Activated B cell treated with CpG ODN at 0.5 μM for 24 hours (primary cell): Measurements from ENCODE around the gene CMTM7. TPM values are rescaled to one million over a fixed set of nuclear protein-coding genes. Genes with fewer than 3 reads are reported as not detected.

ENCODE experiments used
- ATAC-seq: fragments of 200-7000 bp; cut with Tn5 transposase; one replicate; pipeline ENCODE4 v1.10.0; 2021; ENCODE audit warnings: low read depth, mild to moderate bottlenecking, moderate library complexity
- CTCF ChIA-PET: fragments of 350-600 bp; sonication (Branson Sonifier 250); formaldehyde crosslinking; loops from one replicate; lab custom pipeline; 2021; ENCODE audit warnings: antibody characterized with exemption; lab: Charles Lee
- POLR2A ChIA-PET: fragments of 350-600 bp; sonication (Branson Sonifier 250); formaldehyde crosslinking; loops from one replicate; lab custom pipeline; 2021; ENCODE audit warnings: antibody characterized with exemption; lab: Charles Lee
- DNase-seq: peaks from one replicate; pipeline ENCODE4 v3.0.0; 2022
- H3K27ac Mint-ChIP-seq: one replicate; pipeline ENCODE4 v1.8.0; 2020; ENCODE audit warnings: mixed read lengths
- H3K27me3 Mint-ChIP-seq: one replicate; pipeline ENCODE4 v1.8.0; 2021; ENCODE audit warnings: mixed read lengths
- H3K36me3 Mint-ChIP-seq: one replicate; pipeline ENCODE4 v1.8.0; 2021; ENCODE audit warnings: low read depth, mixed read lengths
- H3K4me1 Mint-ChIP-seq: one replicate; pipeline ENCODE4 v1.8.0; 2021; ENCODE audit warnings: mixed read lengths
- H3K4me3 Mint-ChIP-seq: one replicate; pipeline ENCODE4 v1.8.0; 2020; ENCODE audit warnings: mild to moderate bottlenecking, mixed read lengths
- H3K9me3 Mint-ChIP-seq: one replicate; pipeline ENCODE4 v1.8.0; 2020; ENCODE audit warnings: mixed read lengths
- intact Hi-C: fragments of 100-400 bp; cut with micrococcal nuclease; formaldehyde crosslinking; loops from one replicate; pipeline ENCODE4 v1.15.1; 2024
- total RNA-seq: library from RNA; stranded (reverse); gene quantifications from 2 replicates; pipeline ENCODE4 v1.2.3, GENCODE V29; 2022
- TF ChIP-seq, protein P1 (sequence below): fragments of 200-600 bp; IDR thresholded peaks from one replicate; pipeline ENCODE4 v1.8.0; 2022; ENCODE audit warnings: antibody characterized with exemption, mild to moderate bottlenecking

The CMTM7 gene
- total RNA-seq, 1 donor from 2014 or later, result 82.1 TPM

DNA sequence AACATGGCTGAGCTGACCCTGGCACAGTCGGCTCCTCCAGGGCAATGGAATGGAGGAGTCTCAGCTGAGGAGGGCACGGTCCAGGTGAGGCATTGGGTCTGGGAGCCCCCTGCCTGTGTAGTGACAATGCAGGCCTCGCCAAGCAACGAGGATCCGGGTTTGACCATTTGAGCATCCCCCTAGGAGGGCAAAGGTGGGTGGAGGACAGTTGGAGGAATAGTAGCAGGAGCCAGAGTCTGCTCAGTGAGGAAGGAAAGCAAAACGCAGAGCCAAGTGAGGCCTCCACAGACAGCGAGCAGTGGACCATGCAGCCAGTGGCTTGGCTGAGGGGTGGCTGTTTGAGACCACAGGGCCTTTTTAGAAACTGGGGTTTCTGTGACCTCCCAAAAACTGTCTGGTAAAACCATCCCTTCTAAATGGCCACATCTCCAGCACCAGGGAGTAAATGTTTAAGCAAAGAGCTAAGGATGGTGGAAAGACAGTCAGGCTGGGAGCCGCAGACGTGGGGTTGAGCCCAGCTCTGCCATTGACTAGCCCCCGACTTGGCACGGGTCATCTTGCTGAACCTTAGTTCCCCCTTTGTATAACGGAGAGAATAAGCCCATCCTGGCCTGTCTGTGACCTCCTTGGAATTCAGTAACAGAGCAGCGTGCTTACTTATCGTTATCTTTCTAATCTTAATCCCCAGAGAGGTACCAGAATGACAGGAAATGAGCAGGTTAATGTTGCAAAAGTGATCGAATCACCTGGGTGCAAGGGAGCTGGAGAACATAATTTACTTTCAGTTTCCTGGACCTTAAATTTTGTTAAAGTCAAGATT, 64.2 kb downstream of the CMTM7 start:
- intact Hi-C loops, result loop anchor here (1.0 kb wide), 1 partner anchor 12 kb away; no protein-coding TSS in a partner anchor
- Mint-ChIP-seq H3K4me1 (peaks cover 69% of the 10 kb centered on the region), H3K27ac (peak overlapping the region; percentile 98), H3K4me3 (peak overlapping the region; percentile 46), H3K36me3 (peaks cover 53% of the 10 kb centered on the region), H3K9me3 (no peaks in the 10 kb centered on the region), H3K27me3 (no peaks in the 10 kb centered on the region)
- ChIA-PET CTCF (interaction anchor here (1.0 kb wide), 1 partner anchor 12 kb away, joined by 4 read pairs; no protein-coding TSS in a partner anchor), POLR2A (interaction anchor here (0.6 to 6.3 kb wide), 10 partner anchors 9 to 65 kb away, joined by 3 to 93 read pairs (median 3); no protein-coding TSS in a partner anchor)
- TF ChIP-seq, protein P1, sequence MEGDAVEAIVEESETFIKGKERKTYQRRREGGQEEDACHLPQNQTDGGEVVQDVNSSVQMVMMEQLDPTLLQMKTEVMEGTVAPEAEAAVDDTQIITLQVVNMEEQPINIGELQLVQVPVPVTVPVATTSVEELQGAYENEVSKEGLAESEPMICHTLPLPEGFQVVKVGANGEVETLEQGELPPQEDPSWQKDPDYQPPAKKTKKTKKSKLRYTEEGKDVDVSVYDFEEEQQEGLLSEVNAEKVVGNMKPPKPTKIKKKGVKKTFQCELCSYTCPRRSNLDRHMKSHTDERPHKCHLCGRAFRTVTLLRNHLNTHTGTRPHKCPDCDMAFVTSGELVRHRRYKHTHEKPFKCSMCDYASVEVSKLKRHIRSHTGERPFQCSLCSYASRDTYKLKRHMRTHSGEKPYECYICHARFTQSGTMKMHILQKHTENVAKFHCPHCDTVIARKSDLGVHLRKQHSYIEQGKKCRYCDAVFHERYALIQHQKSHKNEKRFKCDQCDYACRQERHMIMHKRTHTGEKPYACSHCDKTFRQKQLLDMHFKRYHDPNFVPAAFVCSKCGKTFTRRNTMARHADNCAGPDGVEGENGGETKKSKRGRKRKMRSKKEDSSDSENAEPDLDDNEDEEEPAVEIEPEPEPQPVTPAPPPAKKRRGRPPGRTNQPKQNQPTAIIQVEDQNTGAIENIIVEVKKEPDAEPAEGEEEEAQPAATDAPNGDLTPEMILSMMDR, result no peak
- no peak for DNase-seq
- ATAC-seq, result no peak

DNA sequence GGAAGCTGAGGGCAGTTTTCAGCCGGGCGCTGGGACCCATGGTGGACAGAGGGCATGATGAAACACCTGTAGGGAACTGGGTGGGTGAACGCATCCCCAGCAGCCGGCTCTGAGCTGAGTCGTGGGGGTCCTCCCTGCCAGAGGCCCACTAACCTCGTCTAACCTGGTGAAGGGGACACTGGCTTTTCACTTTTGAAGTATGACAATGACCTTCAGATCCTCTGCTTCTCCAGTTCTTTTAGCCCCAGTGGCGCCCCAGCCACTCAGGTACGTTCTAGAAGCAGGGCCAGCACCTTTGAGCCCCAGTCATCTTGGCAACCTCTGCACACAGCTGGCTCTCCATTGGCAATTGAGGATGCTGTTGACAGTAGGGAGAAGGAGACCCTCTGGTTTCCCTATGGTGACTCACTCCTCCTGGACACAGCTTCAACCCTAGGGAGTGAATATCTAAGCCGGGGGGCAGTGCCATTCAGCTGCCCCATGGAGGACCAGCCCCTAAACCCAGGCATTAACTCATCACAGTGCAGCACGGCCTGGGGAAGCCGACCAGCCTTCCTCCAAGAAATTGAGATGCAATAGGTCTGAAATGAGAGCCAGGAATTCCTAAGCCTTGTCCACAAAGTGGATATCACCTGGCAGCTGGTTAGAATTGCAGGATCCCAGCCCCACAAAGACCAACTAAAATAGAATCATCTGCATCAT, 64.9 kb downstream of the CMTM7 start:
- POLR2A ChIA-PET, result interaction anchor here (0.6 to 6.3 kb wide), 11 partner anchors 10 to 85 kb away, joined by 3 to 93 read pairs (median 4); no protein-coding TSS in a partner anchor
- TF ChIP-seq, protein P1, result no peak

DNA sequence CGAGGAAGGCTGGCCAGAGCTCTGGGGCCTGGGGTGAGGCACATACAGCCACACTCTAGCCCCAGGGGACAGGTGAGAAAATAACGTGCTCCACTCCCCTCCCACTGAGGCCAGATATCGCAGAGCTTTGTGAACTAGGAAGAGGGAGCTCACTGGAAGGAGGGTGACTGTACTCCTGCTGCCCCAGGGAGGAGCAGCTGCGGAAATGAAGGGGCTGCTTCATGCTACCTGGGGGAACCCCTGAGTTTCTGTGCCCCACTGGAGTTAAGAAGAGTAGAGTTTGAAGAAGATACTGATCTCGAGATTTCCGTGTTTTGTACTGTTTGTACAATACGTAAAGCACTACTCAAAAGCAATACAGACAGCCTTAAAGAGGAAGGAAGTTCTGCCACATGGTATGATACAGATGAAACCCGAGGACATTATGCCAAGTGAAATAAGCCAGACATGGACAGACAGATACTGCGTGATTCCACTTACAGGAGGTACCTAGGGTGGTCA, 66.4 kb downstream of the CMTM7 start:
- Mint-ChIP-seq H3K27ac (peak overlapping the region; percentile 98), H3K9me3 (no peaks in the 10 kb centered on the region), H3K27me3 (no peaks in the 10 kb centered on the region), H3K4me1 (peaks cover 64% of the 10 kb centered on the region), H3K36me3 (peaks cover 36% of the 10 kb centered on the region), H3K4me3 (peak overlapping the region; percentile 78)
- peak; percentile 68 for ATAC-seq
- intact Hi-C loops, result loop anchor here (1.0 kb wide), 2 partner anchors 9 to 19 kb away; no protein-coding TSS in a partner anchor
- POLR2A ChIA-PET, result interaction anchor here (0.6 to 6.3 kb wide), 12 partner anchors 9 to 86 kb away, joined by 3 to 93 read pairs (median 5); partner anchors contain the start of genes CMTM6 and CMTM7
- TF ChIP-seq, protein P1, result no peak
- DNase-seq, result no peak
- CTCF ChIA-PET, result interaction anchor here (0.6 to 1.5 kb wide), 8 partner anchors 10 to 160 kb away, joined by 3 to 8 read pairs (median 4); no protein-coding TSS in a partner anchor

More for the DNA sequence above, 64.9 kb downstream of the CMTM7 start:
- H3K27me3 Mint-ChIP-seq, result no peaks in the 10 kb centered on the region
- peaks cover 66% of the 10 kb centered on the region for H3K4me1 Mint-ChIP-seq
- H3K4me3 Mint-ChIP-seq, result no peak overlapping the region
- intact Hi-C loops, result loop anchor here (1.0 kb wide), 1 partner anchor 12 kb away; no protein-coding TSS in a partner anchor
- peaks cover 47% of the 10 kb centered on the region for H3K36me3 Mint-ChIP-seq
- no peak for DNase-seq
- CTCF ChIA-PET, result interaction anchor here (1.0 to 1.5 kb wide), 2 partner anchors 11 to 12 kb away, joined by 4 to 8 read pairs; no protein-coding TSS in a partner anchor
- peak overlapping the region; percentile 98 for H3K27ac Mint-ChIP-seq
- ATAC-seq, result no peak
- no peaks in the 10 kb centered on the region for H3K9me3 Mint-ChIP-seq

DNA sequence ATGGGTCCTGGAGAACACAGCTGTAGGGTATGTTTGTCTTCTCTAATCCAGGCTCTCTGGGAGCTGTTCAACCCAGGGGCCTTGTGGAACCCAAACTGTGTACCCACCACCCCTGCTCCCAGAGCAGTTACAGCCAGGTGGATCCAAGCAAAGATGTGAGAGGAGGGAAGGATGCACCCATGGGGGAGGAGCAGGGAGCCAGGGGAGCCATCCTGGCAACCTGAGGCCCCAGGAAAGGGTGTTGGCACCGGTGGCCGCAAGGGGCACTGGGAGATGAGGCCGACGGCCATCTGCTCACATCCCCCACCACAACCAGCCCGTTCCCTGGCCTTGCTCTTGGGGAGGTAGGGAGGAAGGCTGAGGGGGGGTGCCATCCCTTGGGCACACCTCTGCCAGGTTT, 67.8 kb downstream of the CMTM7 start:
- POLR2A ChIA-PET, result interaction anchor here (0.6 to 6.3 kb wide), 10 partner anchors 9 to 602 kb away, joined by 3 to 60 read pairs (median 5); partner anchors contain the start of genes CMTM6 and CMTM7
- Mint-ChIP-seq H3K9me3 (no peaks in the 10 kb centered on the region), H3K27me3 (no peaks in the 10 kb centered on the region), H3K4me1 (peaks cover 63% of the 10 kb centered on the region), H3K4me3 (no peak overlapping the region), H3K36me3 (peaks cover 25% of the 10 kb centered on the region), H3K27ac (no peak overlapping the region)
- intact Hi-C loops, result no loop called here
- CTCF ChIA-PET, result interaction anchor here (1.5 kb wide), 1 partner anchor 39 kb away, joined by 8 read pairs; no protein-coding TSS in a partner anchor
- ATAC-seq, result no peak
- TF ChIP-seq, protein P1, result no peak
- no peak for DNase-seq
